ENCODE results near the gene PRKAR1B.

GRCh38 chr7:742791-743190 lies 15.7 kb upstream of the PRKAR1B start:
- no peak for TF ChIP-seq CTCF (IDR thresholded peaks at IDR 0.05)
- no peak for TF ChIP-seq POLR2AphosphoS5 (IDR thresholded peaks at IDR 0.05; ENCODE audit: low read depth, low read length)
- no peak for TF ChIP-seq TCF7L2 (IDR thresholded peaks at IDR 0.05; ENCODE audit: low read depth, low read length)
- no peak for TF ChIP-seq REST (IDR thresholded peaks at IDR 0.05; ENCODE audit: insufficient read depth in 1 of 2, low read depth in 2 of 2, low read length in 1 of 2)
